ENCODE data around the gene BTG1.

DNA sequence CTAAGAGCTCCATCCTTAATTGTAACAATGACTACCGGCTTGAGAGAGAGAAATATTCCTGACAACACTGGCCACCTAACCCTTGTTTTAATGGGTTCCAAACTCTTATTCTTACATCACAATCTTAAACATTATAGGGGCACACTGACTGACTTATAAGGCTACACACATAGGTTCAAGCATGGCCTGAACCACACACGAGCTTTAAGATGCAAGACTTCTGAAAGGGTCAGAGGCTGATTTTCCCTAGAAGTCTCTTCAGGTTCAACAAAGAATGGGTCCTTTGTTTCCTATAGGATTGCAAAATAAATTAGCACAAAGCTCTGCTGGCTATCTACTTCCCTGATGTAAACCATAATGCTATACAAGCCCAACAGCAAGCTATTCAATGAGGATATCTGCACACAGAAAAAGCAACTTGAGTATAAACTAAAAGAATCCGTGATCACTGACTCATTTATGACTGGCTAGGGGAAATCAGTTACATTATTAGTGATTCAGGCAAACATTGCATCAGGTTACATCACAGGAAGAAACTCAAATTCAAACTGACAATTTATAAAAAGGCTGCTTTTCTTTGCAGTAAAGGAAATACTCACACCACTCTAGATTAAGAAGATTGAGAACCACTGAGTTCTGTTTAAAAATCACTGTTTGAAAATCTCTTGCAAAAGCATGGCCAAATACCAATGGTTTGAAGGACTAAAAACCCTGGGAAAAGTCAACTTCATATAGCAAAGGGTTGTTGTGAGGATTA is 8.5 kb downstream of the BTG1 start:
- TF ChIP-seq POLR2A (IDR thresholded peaks at IDR 0.05; ENCODE audit: low read length) (no peak), GATA1 (IDR thresholded peaks at IDR 0.05; ENCODE audit: low read depth, low read length) (no peak)

All from erythroblast (primary cell).